Measurements from ENCODE around the gene CELF4.

The CELF4 gene

GRCh38 chr18:37405772-37406171, 159.8 kb downstream of the CELF4 start:
- TF ChIP-seq, protein P1, sequence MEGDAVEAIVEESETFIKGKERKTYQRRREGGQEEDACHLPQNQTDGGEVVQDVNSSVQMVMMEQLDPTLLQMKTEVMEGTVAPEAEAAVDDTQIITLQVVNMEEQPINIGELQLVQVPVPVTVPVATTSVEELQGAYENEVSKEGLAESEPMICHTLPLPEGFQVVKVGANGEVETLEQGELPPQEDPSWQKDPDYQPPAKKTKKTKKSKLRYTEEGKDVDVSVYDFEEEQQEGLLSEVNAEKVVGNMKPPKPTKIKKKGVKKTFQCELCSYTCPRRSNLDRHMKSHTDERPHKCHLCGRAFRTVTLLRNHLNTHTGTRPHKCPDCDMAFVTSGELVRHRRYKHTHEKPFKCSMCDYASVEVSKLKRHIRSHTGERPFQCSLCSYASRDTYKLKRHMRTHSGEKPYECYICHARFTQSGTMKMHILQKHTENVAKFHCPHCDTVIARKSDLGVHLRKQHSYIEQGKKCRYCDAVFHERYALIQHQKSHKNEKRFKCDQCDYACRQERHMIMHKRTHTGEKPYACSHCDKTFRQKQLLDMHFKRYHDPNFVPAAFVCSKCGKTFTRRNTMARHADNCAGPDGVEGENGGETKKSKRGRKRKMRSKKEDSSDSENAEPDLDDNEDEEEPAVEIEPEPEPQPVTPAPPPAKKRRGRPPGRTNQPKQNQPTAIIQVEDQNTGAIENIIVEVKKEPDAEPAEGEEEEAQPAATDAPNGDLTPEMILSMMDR (IDR thresholded peaks at IDR 0.05; ENCODE audit: insufficient read depth, low read length), result no peak
- TF ChIP-seq SPI1 (IDR thresholded peaks at IDR 0.05; ENCODE audit: borderline replicate concordance, low read depth), result no peak
- TF ChIP-seq, protein P2, sequence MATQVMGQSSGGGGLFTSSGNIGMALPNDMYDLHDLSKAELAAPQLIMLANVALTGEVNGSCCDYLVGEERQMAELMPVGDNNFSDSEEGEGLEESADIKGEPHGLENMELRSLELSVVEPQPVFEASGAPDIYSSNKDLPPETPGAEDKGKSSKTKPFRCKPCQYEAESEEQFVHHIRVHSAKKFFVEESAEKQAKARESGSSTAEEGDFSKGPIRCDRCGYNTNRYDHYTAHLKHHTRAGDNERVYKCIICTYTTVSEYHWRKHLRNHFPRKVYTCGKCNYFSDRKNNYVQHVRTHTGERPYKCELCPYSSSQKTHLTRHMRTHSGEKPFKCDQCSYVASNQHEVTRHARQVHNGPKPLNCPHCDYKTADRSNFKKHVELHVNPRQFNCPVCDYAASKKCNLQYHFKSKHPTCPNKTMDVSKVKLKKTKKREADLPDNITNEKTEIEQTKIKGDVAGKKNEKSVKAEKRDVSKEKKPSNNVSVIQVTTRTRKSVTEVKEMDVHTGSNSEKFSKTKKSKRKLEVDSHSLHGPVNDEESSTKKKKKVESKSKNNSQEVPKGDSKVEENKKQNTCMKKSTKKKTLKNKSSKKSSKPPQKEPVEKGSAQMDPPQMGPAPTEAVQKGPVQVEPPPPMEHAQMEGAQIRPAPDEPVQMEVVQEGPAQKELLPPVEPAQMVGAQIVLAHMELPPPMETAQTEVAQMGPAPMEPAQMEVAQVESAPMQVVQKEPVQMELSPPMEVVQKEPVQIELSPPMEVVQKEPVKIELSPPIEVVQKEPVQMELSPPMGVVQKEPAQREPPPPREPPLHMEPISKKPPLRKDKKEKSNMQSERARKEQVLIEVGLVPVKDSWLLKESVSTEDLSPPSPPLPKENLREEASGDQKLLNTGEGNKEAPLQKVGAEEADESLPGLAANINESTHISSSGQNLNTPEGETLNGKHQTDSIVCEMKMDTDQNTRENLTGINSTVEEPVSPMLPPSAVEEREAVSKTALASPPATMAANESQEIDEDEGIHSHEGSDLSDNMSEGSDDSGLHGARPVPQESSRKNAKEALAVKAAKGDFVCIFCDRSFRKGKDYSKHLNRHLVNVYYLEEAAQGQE (IDR thresholded peaks at IDR 0.05; ENCODE audit: insufficient replicate concordance, low read depth), result no peak
- no peak for TF ChIP-seq POLR2AphosphoS5 (IDR thresholded peaks at IDR 0.05; ENCODE audit: low read depth)
- no peak for TF ChIP-seq GABPA (IDR thresholded peaks at IDR 0.05; ENCODE audit: low read depth)
- no peak overlapping the region for H3K27ac ChIP-seq (replicated peaks)
- no peak for DNase-seq (ENCODE audit: low read depth in 1 of 2, low spot score in 1 of 2)
- no peak overlapping the region for H3K4me3 ChIP-seq (replicated peaks; ENCODE audit: insufficient read depth, low read length)
- H3K27me3 ChIP-seq (ENCODE audit: insufficient read depth, poor library complexity, severe bottlenecking), result peaks cover 3% of the 10 kb centered on the region

- Histone ChIP-seq H3K27ac (replicated peaks) (no peak overlapping the region), H3K27me3 (ENCODE audit: insufficient read depth, poor library complexity, severe bottlenecking) (peaks cover 3% of the 10 kb centered on the region), H3K4me3 (replicated peaks; ENCODE audit: insufficient read depth, low read length) (no peak overlapping the region)
- TF ChIP-seq, protein P1 (IDR thresholded peaks at IDR 0.05; ENCODE audit: insufficient read depth, low read length), result no peak
- TF ChIP-seq SPI1 (IDR thresholded peaks at IDR 0.05; ENCODE audit: borderline replicate concordance, low read depth) (no peak), GABPA (IDR thresholded peaks at IDR 0.05; ENCODE audit: low read depth) (no peak), POLR2AphosphoS5 (IDR thresholded peaks at IDR 0.05; ENCODE audit: low read depth) (no peak)
- TF ChIP-seq, protein P2 (IDR thresholded peaks at IDR 0.05; ENCODE audit: insufficient replicate concordance, low read depth), result no peak
- no peak for DNase-seq (ENCODE audit: low read depth in 1 of 2, low spot score in 1 of 2)
These were observed 160.4 kb downstream of the CELF4 start for GRCh38 chr18:37405229-37405628.

DNA sequence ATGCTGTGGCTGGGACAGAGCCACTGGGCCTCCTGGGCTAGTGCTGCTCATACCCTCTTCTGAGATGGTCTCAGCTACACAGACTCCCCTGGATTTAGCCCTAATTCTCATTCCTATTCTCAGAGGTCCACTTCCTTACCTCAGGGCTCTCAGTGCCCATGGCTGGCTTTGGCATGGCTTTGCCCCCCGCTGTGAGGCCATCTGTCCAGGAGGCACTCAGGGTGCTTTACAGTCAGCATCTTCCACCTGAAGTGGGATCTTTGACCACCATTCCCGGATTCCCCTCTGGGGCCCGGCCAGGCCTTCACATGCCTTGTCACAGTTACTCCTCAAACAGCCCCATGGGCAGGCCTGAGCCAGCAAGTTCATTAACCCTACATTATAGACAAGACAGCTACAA, 161.8 kb downstream of the CELF4 start:
- TF ChIP-seq, protein P1 (IDR thresholded peaks at IDR 0.05; ENCODE audit: insufficient read depth, low read length), result no peak
- TF ChIP-seq POLR2AphosphoS5 (IDR thresholded peaks at IDR 0.05; ENCODE audit: low read depth) (no peak), GABPA (IDR thresholded peaks at IDR 0.05; ENCODE audit: low read depth) (no peak), SPI1 (IDR thresholded peaks at IDR 0.05; ENCODE audit: borderline replicate concordance, low read depth) (no peak)
- TF ChIP-seq, protein P2 (IDR thresholded peaks at IDR 0.05; ENCODE audit: insufficient replicate concordance, low read depth), result no peak
- DNase-seq (ENCODE audit: low read depth in 1 of 2, low spot score in 1 of 2), result no peak
- no peak overlapping the region for H3K27ac ChIP-seq (replicated peaks)
- H3K27me3 ChIP-seq (ENCODE audit: insufficient read depth, poor library complexity, severe bottlenecking), result peaks cover 3% of the 10 kb centered on the region
- no peak overlapping the region for H3K4me3 ChIP-seq (replicated peaks; ENCODE audit: insufficient read depth, low read length)
